Measurements from ENCODE around the gene OSM. TPM values are rescaled to one million over a fixed set of nuclear protein-coding genes. Genes with fewer than 3 reads are reported as not detected.
"Not testable (repeated sequence)": the region's sequence is repeated elsewhere in the genome, so short reads cannot be mapped to it uniquely, and the experiment has no call there.

Gene OSM
- total RNA-seq, 2 experiments from 2014 or later, result 103 to 107 TPM

DNA sequence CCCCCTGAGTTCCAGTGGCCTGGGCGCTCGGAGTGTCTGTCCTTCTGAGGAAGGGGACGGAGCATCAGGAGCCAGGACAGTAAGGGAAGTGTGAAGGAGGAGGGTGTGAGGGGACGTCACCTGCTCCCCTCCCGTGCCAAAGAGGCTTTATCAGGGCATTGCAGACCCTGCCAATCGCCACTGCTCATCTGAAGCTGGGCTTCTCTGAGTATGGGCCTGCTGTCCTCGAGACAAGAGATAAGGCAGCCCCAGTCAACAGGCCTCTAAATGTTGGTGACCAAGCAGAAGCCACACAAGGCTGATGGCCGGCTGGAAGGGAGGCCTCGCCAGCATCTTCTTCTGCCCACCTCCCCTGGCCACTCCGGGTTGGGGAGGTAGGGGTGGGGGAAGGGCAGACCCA is 49.9 kb downstream of the OSM start:
- no peaks in the 10 kb centered on the region for H3K27me3 Mint-ChIP-seq
- H3K36me3 Mint-ChIP-seq (ENCODE audit: low read depth), result no peaks in the 10 kb centered on the region
- peaks cover 69% of the 10 kb centered on the region for H3K4me1 Mint-ChIP-seq
- no peaks in the 10 kb centered on the region for H3K9me3 Mint-ChIP-seq
- ChIA-PET POLR2A (no interaction called here), CTCF (no interaction called here)
- DNase-seq, result no peak
- no peak overlapping the region for H3K27ac Mint-ChIP-seq
- no peak overlapping the region for H3K4me3 Mint-ChIP-seq

DNA sequence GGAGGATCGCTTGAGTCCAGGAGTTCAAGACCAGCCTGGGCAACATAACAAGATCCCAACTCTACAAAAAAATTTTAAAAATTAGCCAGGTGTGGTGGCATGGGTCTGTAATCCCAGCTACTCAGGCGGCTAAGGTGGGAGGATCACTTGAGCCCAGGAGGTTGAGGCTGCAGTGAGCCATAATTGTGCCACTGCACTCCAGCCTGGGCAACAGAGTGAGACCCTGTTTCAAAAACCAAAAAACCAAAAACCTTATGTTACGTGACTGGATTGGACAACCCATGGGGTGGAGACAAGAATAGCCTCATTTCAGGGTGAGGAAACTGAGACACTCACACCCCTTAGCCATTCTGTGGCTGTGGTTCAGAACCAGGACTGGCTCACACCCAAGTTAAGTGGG is 50.4 kb downstream of the OSM start:
- H3K27me3 Mint-ChIP-seq; H3K4me3 Mint-ChIP-seq; H3K36me3 Mint-ChIP-seq (ENCODE audit: low read depth); H3K9me3 Mint-ChIP-seq; H3K27ac Mint-ChIP-seq; DNase-seq; POLR2A ChIA-PET: not testable (repeated sequence)
- H3K4me1 Mint-ChIP-seq, result peaks cover 69% of the 10 kb centered on the region
- CTCF ChIA-PET, result interaction anchor here (0.6 kb wide), 1 partner anchor 56 kb away, joined by 3 read pairs; no protein-coding TSS in a partner anchor

DNA sequence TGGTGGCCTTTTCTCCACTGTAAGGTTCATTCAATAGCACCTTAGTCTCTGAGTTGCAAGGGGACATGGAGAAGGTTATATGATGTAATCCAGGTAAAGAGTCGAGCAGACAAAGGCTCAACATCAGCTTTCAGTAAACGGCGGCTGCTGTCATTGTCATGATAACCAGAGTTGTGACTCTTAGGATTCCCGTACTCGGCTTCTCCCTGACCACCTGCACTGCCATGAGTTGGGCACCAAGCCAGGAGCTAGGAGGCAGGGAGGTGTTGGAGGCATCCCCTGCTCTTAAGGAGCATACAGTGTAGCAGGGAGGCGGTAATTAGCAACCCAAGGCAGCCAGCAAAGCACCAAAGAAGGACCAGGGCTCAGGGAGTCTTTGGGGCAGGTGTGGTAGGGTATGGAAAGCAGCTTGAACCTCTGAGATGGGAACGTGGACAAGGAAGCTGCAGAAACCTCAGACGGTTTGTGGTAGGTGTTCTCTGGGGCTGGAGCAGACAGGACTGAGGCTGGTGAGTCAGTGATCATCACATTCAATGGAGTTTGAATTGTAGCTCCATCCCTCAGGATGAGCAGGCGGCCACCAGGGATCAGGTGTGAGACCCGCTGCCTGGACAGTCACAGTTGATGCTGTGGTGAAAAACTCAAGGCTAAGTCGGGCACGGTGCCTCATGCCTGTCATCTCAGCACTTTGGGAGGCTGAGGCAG is 51.8 kb downstream of the OSM start:
- Mint-ChIP-seq H3K4me3 (no peak overlapping the region), H3K4me1 (peaks cover 57% of the 10 kb centered on the region), H3K27ac (no peak overlapping the region), H3K36me3 (ENCODE audit: low read depth) (no peaks in the 10 kb centered on the region), H3K27me3 (no peaks in the 10 kb centered on the region), H3K9me3 (no peaks in the 10 kb centered on the region)
- DNase-seq, result no peak
- CTCF ChIA-PET, result interaction anchor here (0.8 kb wide), 1 partner anchor 68 kb away, joined by 3 read pairs; no protein-coding TSS in a partner anchor
- POLR2A ChIA-PET, result interaction anchor here (0.8 to 1.0 kb wide), 2 partner anchors 19 to 56 kb away, joined by 3 read pairs; no protein-coding TSS in a partner anchor

DNA sequence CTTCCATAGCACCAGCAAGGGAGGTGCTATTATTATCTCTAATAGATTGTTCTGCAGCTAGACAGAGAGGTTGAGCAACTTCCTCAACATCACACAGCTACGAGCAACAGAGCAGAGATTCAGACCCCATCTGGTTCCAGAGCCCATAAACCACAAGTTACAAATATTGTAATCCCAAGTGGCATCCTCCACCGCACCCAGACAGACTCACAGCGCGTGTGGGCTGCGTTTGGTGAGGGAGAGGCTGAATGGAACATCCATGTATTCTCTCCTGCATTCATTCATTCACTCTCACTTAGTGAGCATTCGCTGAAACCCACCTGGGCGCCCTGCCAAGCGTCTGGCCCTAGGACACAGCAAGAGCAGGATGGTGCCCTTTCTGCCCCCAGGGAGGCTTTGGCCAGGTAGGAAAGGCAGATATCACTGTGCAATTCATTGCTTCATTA is 53.6 kb downstream of the OSM start:
- H3K4me1 Mint-ChIP-seq, result peaks cover 51% of the 10 kb centered on the region
- no peaks in the 10 kb centered on the region for H3K9me3 Mint-ChIP-seq
- no peaks in the 10 kb centered on the region for H3K27me3 Mint-ChIP-seq
- no peaks in the 10 kb centered on the region for H3K36me3 Mint-ChIP-seq (ENCODE audit: low read depth)
- CTCF ChIA-PET, result no interaction called here
- H3K4me3 Mint-ChIP-seq, result no peak overlapping the region
- H3K27ac Mint-ChIP-seq, result peak overlapping the region; percentile 45
- POLR2A ChIA-PET, result interaction anchor here (1.5 kb wide), 1 partner anchor 8 kb away, joined by 5 read pairs; no protein-coding TSS in a partner anchor
- DNase-seq, result no peak

Other genes with a start within 250 kb of the OSM start
- under 1 TPM in 1 of 2 experiments, not detected in 1; 0.23 TPM for gene HORMAD2, start 186.4 kb downstream of the OSM start, total RNA-seq
- 10 to 100 TPM; 94.6 to 94.8 TPM for gene LIF, start 20.1 kb downstream of the OSM start, total RNA-seq
- 10 to 100 TPM; 14.2 to 14.6 TPM for gene CASTOR1, start 22.7 kb upstream of the OSM start, total RNA-seq
- gene TBC1D10A, start 60.1 kb upstream of the OSM start, total RNA-seq, result 10 to 100 TPM; 37.9 to 41.6 TPM
- gene SF3A1, start 90.0 kb upstream of the OSM start, total RNA-seq, result 100 to 1,000 TPM; 225 to 226 TPM
- 1 to 10 TPM; 3.2 to 3.6 TPM for gene CCDC157, start 90.2 kb upstream of the OSM start, total RNA-seq
- 10 to 100 TPM; 12.2 to 13.3 TPM for gene RNF215, start 120.6 kb upstream of the OSM start, total RNA-seq
- gene SEC14L2, start 130.2 kb upstream of the OSM start, total RNA-seq, result 1 to 10 TPM; 5.6 to 7.4 TPM
- 10 to 100 TPM; 49.5 to 52.1 TPM for gene MTFP1, start 158.9 kb upstream of the OSM start, total RNA-seq
- under 1 TPM in 1 of 2 experiments, not detected in 1; 0.25 TPM for gene SEC14L3, start 205.2 kb upstream of the OSM start, total RNA-seq
- gene SEC14L4, start 238.8 kb upstream of the OSM start, total RNA-seq, result not detected

Measured in activated CD4-positive, alpha-beta memory T cell treated with anti-CD3 and anti-CD28 coated beads, Interleukin-2, amount 10 ng/mL, durations not matched to agents 7 days and 5 days (primary cell).